H1 (cell line): ENCODE data around the gene COL4A2. TPM values are rescaled to one million over a fixed set of nuclear protein-coding genes. Genes with fewer than 3 reads are reported as not detected.

ENCODE experiments used
- CTCF ChIA-PET: fragments of 300-600 bp; sonication (Branson Sonifier 250); formaldehyde crosslinking; loops from one replicate; lab custom pipeline; 2021; ENCODE audit not compliant: partially characterized antibody; lab: Charles Lee
- POLR2A ChIA-PET: fragments of 300-600 bp; sonication (Branson Sonifier 250); formaldehyde crosslinking; loops from one replicate; lab custom pipeline; 2021; ENCODE audit warnings: inconsistent platforms; ENCODE audit not compliant: partially characterized antibody; lab: Charles Lee
- DNase-seq, 2 experiments: peaks; one replicate each; pipeline versions ENCODE4 v3.0.0 to v3.0.0-alpha.2; 2010 to 2022; ENCODE audit warnings: low spot score in 2 of 2, low read depth in 1 of 2, mixed read lengths in 1 of 2
- FAIRE-seq: peaks from 2 replicates; lab custom pipeline; 2011; peaks lifted over from hg19 to GRCh38; lab: Jason Lieb, UNC
- H2AFZ ChIP-seq: 2 replicates; pipeline ENCODE4 v1.8.1; 2012; ENCODE audit warnings: low read length, inconsistent platforms
- H2AK5ac ChIP-seq: 2 replicates; pipeline ENCODE4 v1.6.1; 2013; ENCODE audit warnings: low read depth, low read length
- H2BK120ac ChIP-seq: replicated peaks from 2 replicates; pipeline ENCODE3; 2013; ENCODE audit warnings: low read depth, low read length, inconsistent platforms
- H2BK12ac ChIP-seq: 2 replicates; pipeline ENCODE4 v1.6.1; 2013; ENCODE audit warnings: low read depth, low read length
- H2BK15ac ChIP-seq: 2 replicates; pipeline ENCODE4 v1.6.1; 2013; ENCODE audit warnings: low read length
- H2BK20ac ChIP-seq: 2 replicates; pipeline ENCODE4 v1.6.1; 2013; ENCODE audit warnings: low read length
- H2BK5ac ChIP-seq: 2 replicates; pipeline ENCODE4 v1.6.1; 2013; ENCODE audit warnings: low read depth, low read length
- H3K14ac ChIP-seq: 2 replicates; pipeline ENCODE4 v1.6.1; 2013; ENCODE audit warnings: inconsistent platforms; ENCODE audit not compliant: insufficient read length
- H3K18ac ChIP-seq: 2 replicates; pipeline ENCODE4 v1.6.1; 2013; ENCODE audit warnings: low read length; ENCODE audit errors: extremely low read depth
- H3K23ac ChIP-seq: 2 replicates; pipeline ENCODE4 v1.6.1; 2013; ENCODE audit warnings: inconsistent platforms; ENCODE audit not compliant: insufficient read length
- H3K23me2 ChIP-seq: 2 replicates; pipeline ENCODE4 v1.6.1; 2013; ENCODE audit warnings: low read depth, low read length
- H3K27ac ChIP-seq: 2 replicates; pipeline ENCODE4 v1.6.1; 2011; ENCODE audit warnings: low read depth, low read length, inconsistent platforms
- H3K27me3 ChIP-seq, 4 experiments: replicated peaks in 1 of 4; 1 replicate in 1 of 4; 2 replicates in 3 of 4; pipeline versions ENCODE4 v1.6.1 to v1.8.1; 2011 to 2013; ENCODE audit warnings: low read length in 3 of 4, mild to moderate bottlenecking in 3 of 4, inconsistent platforms in 2 of 4, mixed read lengths in 2 of 4, moderate library complexity in 1 of 4; ENCODE audit not compliant: control insufficient read depth in 3 of 4, insufficient read depth in 3 of 4; ENCODE audit errors: extremely low read depth in 1 of 4
- H3K36me3 ChIP-seq, 4 experiments: 2 replicates each; pipeline versions ENCODE4 v1.6.1 to v1.8.1; 2011 to 2013; ENCODE audit warnings: mild to moderate bottlenecking in 4 of 4, low read length in 3 of 4, moderate library complexity in 2 of 4, control low read depth in 1 of 4, inconsistent platforms in 1 of 4; ENCODE audit not compliant: insufficient read depth in 4 of 4, control insufficient read depth in 2 of 4
- H3K4ac ChIP-seq: replicated peaks from 2 replicates; pipeline ENCODE3; 2013; ENCODE audit warnings: low read length, low read depth, mixed read lengths, inconsistent platforms; ENCODE audit not compliant: insufficient read length
- H3K4me1 ChIP-seq, 4 experiments: replicated peaks in 1 of 4; 1 replicate in 1 of 4; 2 replicates in 3 of 4; pipeline versions ENCODE4 v1.6.1 to v1.8.1; 2011 to 2013; ENCODE audit warnings: low read length in 3 of 4, inconsistent platforms in 2 of 4, mixed read lengths in 1 of 4; ENCODE audit not compliant: insufficient read depth in 4 of 4, control insufficient read depth in 3 of 4
- H3K4me2 ChIP-seq, 2 experiments: 2 replicates each; pipeline versions ENCODE4 v1.6.1 to v1.8.1; 2011 to 2013; ENCODE audit warnings: low read depth in 2 of 2, low read length in 2 of 2, control low read depth in 1 of 2, inconsistent platforms in 1 of 2, mild to moderate bottlenecking in 1 of 2; ENCODE audit not compliant: insufficient read depth in 1 of 2
- H3K4me3 ChIP-seq, 4 experiments: fragments of 200-600, 300-600 bp in 1 of 4; sonication (generic), shearing (Covaris generic), sonication (Bioruptor Twin) in 1 of 4; 2 replicates each; pipeline versions ENCODE4 v1.5.1 to v1.8.1; 2011 to 2016; ENCODE audit warnings: low read length in 4 of 4, low read depth in 3 of 4, control low read depth in 2 of 4, inconsistent platforms in 2 of 4, mild to moderate bottlenecking in 2 of 4, mixed read lengths in 1 of 4, moderate library complexity in 1 of 4; ENCODE audit not compliant: insufficient read depth in 2 of 4; ENCODE audit errors: extremely low read depth in 1 of 4
- H3K56ac ChIP-seq: replicated peaks from 2 replicates; pipeline ENCODE3; 2013; ENCODE audit warnings: low read depth, mild to moderate bottlenecking, mixed read lengths, low read length, inconsistent platforms; ENCODE audit not compliant: insufficient read length
- H3K79me1 ChIP-seq: 2 replicates; pipeline ENCODE4 v1.6.1; 2013; ENCODE audit warnings: low read depth, low read length, control low read depth
- H3K79me2 ChIP-seq, 2 experiments: 2 replicates each; pipeline versions ENCODE4 v1.6.1 to v1.8.1; 2012 to 2013; ENCODE audit warnings: low read length in 2 of 2, mild to moderate bottlenecking in 2 of 2, inconsistent platforms in 1 of 2; ENCODE audit not compliant: insufficient read depth in 2 of 2, control insufficient read depth in 1 of 2
- H3K9ac ChIP-seq, 4 experiments: replicated peaks in 1 of 4; 1 replicate in 1 of 4; 2 replicates in 3 of 4; pipeline versions ENCODE4 v1.6.1 to v1.8.1; 2011 to 2013; ENCODE audit warnings: low read depth in 3 of 4, low read length in 3 of 4, control low read depth in 2 of 4, mild to moderate bottlenecking in 2 of 4, moderate library complexity in 2 of 4, inconsistent platforms in 1 of 4; ENCODE audit errors: extremely low read depth in 1 of 4
- H3K9me3 ChIP-seq, 2 experiments: 2 replicates each; pipeline versions ENCODE4 v1.6.1 to v1.8.1; 2012 to 2013; ENCODE audit warnings: mild to moderate bottlenecking in 2 of 2, moderate library complexity in 2 of 2, control low read depth in 1 of 2, inconsistent platforms in 1 of 2, low read depth in 1 of 2, low read length in 1 of 2, mixed read lengths in 1 of 2; ENCODE audit not compliant: insufficient read depth in 2 of 2
- H4K20me1 ChIP-seq, 2 experiments: replicated peaks in 1 of 2; 2 replicates each; pipeline versions ENCODE3 to v1.8.1; 2011 to 2013; ENCODE audit warnings: inconsistent platforms in 2 of 2, low read length in 2 of 2, mild to moderate bottlenecking in 1 of 2; ENCODE audit not compliant: insufficient read depth in 2 of 2, control insufficient read depth in 1 of 2
- H4K5ac ChIP-seq: 2 replicates; pipeline ENCODE4 v1.6.1; 2013; ENCODE audit warnings: low read length, low read depth, mixed read lengths, inconsistent platforms; ENCODE audit not compliant: insufficient read length
- H4K8ac ChIP-seq: 2 replicates; pipeline ENCODE4 v1.8.0; 2013; ENCODE audit warnings: mild to moderate bottlenecking, moderate library complexity, low read length, inconsistent platforms; ENCODE audit not compliant: insufficient read depth; ENCODE audit errors: extremely low read depth
- H4K91ac ChIP-seq: replicated peaks from 2 replicates; pipeline ENCODE3; 2013; ENCODE audit warnings: low read length, mixed read lengths, inconsistent platforms; ENCODE audit not compliant: insufficient read length
- BCL11A ChIP-seq, 2 experiments: IDR thresholded peaks; one replicate each; pipeline ENCODE4 v1.6.1; 2011; ENCODE audit warnings: low read depth in 2 of 2, low read length in 2 of 2, mild to moderate bottlenecking in 2 of 2
- CREB1 ChIP-seq: IDR thresholded peaks from 2 replicates; pipeline ENCODE4 v1.6.1; 2012; ENCODE audit warnings: inconsistent platforms
- CTBP2 ChIP-seq: IDR thresholded peaks from 2 replicates; pipeline ENCODE4 v1.7.0; 2011; ENCODE audit warnings: borderline replicate concordance, mild to moderate bottlenecking, moderate library complexity, mixed read lengths, low read length; ENCODE audit not compliant: insufficient read depth, insufficient read length
- KDM1A ChIP-seq: fragments of 200-600, 300-600 bp; sonication (generic); IDR thresholded peaks from 2 replicates; pipeline ENCODE4 v1.7.1; 2016; ENCODE audit warnings: mild to moderate bottlenecking, low read length, borderline replicate concordance
- KDM5A ChIP-seq: fragments of 200-600 bp; IDR thresholded peaks from 2 replicates; pipeline ENCODE4 v1.7.1; 2012; ENCODE audit warnings: mild to moderate bottlenecking, low read length, inconsistent platforms, mixed read lengths
- SRF ChIP-seq: IDR thresholded peaks from 2 replicates; pipeline ENCODE4 v1.6.1; 2011; ENCODE audit warnings: mild to moderate bottlenecking, low read depth, low read length, moderate library complexity
- YY1 ChIP-seq: IDR thresholded peaks from 2 replicates; pipeline ENCODE4 v1.6.1; 2011; ENCODE audit warnings: low read depth, mild to moderate bottlenecking, low read length
- WGBS, 2 experiments: shearing (Covaris generic) in 1 of 2; methylation state at CpG; one replicate each; pipeline versions ENCODE4 v1.1.6 to v1.1.7; 2013 to 2015; ENCODE audit warnings: low lambda C conversion rate in 2 of 2, mixed read lengths in 2 of 2, inconsistent platforms in 1 of 2, low coverage in 1 of 2, missing lambda C conversion rate in 1 of 2; ENCODE audit not compliant: insufficient replicate concordance in 2 of 2, insufficient coverage in 1 of 2, insufficient read length in 1 of 2; ENCODE audit errors: extremely low coverage in 1 of 2, missing lambda C conversion rate in 1 of 2; 5-methylcytosine and 5-hydroxymethylcytosine counted together
- polyA plus RNA-seq, 7 experiments: library from polyadenylated mRNA; depleted of rRNA in 3 of 7; stranded (reverse) in 5 of 7; unstranded in 2 of 7; fragments of >200 nt in 5 of 7; fragments of 200-250 nt in 2 of 7; gene quantifications; 1 replicate in 5 of 7; 2 replicates in 1 of 7; 4 replicates in 1 of 7; pipeline versions ENCODE4 v1.2.1 to v1.2.3, GENCODE V29; 2011 to 2013; ENCODE audit warnings: missing spikeins in 2 of 7, mixed read lengths in 2 of 7
- total RNA-seq: library from RNA; stranded (reverse); fragmentation: NEBNext Ultra II Directional; extraction: Animal tissue kit (Norgen Biotek cat#: 25700); gene quantifications from 2 replicates; pipeline ENCODE4 v1.2.1, GENCODE V29; 2021
- TF ChIP-seq, protein P1 (sequence below): IDR thresholded peaks from 2 replicates; pipeline ENCODE4 v1.6.1; 2012; ENCODE audit warnings: low read length, inconsistent platforms

The COL4A2 gene
- total and polyA plus RNA-seq, 2 of the 8 experiments (the other 6 are each of a cell fraction or from before 2014, with no cell fraction given): 80.4 to 87.3 TPM

DNA sequence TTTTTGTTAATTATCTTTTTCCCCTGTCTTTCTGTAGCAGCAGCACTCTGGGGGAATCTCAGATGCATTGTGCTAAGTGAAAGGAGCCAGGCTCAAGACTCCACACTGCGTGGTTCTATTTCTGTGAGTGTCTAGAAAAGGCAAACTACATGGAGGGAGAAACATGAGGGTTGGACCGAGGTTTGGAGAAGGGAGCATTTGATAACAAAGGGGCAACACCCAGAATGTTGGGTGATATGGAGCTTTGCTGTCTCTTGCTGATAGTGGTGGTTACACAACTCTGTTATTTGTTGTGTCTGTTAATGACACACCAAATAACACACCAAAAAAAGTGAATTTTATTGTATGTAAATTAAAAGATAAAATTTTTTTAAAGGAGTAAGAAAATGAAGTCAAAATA lies 107.8 kb downstream of the COL4A2 start:
- Histone ChIP-seq H3K23me2 (no peaks in the 10 kb centered on the region), H4K91ac (no peak overlapping the region), H3K18ac (no peak overlapping the region), H3K27me3 (no peaks in the 10 kb centered on the region; a peak in 1 of 7 replicates), H3K14ac (no peak overlapping the region), H3K4ac (no peak overlapping the region), H2BK15ac (no peak overlapping the region), H3K9me3 (no peaks in the 10 kb centered on the region), H3K79me2 (no peaks in the 10 kb centered on the region), H4K8ac (no peak overlapping the region), H3K27ac (no peak overlapping the region), H3K9ac (no peak overlapping the region), H3K56ac (no peak overlapping the region), H2AK5ac (no peak overlapping the region), H2BK12ac (no peak overlapping the region), H4K5ac (no peak overlapping the region), H2BK5ac (no peak overlapping the region), H2AFZ (no peak overlapping the region), H2BK20ac (no peak overlapping the region), H3K79me1 (peaks cover 4% of the 10 kb centered on the region; the same call in 1 of the 2 replicates), H3K36me3 (no peaks in the 10 kb centered on the region), H3K4me1 (peaks cover 0 to 3% (median under 1%) of the 10 kb centered on the region in 4 experiments; a peak in 3 of 7 replicates), H3K23ac (no peak overlapping the region), H3K4me3 (no peak overlapping the region), H3K4me2 (no peak overlapping the region), H4K20me1 (no peaks in the 10 kb centered on the region), H2BK120ac (no peak overlapping the region)
- 92% methylated on average over 2 of the region's 2 CpGs; no CpG with 5 or more reads in 1 of the 2 experiments for WGBS, 2 experiments
- ChIA-PET CTCF (interaction anchor here (0.7 to 1.2 kb wide), 2 partner anchors 106 to 480 kb away, joined by 3 to 4 read pairs; no protein-coding TSS in a partner anchor), POLR2A (no interaction called here)
- FAIRE-seq (no peak), DNase-seq (no peak)
- TF ChIP-seq, protein P1, sequence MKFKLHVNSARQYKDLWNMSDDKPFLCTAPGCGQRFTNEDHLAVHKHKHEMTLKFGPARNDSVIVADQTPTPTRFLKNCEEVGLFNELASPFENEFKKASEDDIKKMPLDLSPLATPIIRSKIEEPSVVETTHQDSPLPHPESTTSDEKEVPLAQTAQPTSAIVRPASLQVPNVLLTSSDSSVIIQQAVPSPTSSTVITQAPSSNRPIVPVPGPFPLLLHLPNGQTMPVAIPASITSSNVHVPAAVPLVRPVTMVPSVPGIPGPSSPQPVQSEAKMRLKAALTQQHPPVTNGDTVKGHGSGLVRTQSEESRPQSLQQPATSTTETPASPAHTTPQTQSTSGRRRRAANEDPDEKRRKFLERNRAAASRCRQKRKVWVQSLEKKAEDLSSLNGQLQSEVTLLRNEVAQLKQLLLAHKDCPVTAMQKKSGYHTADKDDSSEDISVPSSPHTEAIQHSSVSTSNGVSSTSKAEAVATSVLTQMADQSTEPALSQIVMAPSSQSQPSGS: no peak
- no peak for TF ChIP-seq CTBP2
- no peak for TF ChIP-seq SRF
- TF ChIP-seq BCL11A (IDR thresholded peaks at IDR 0.05; ENCODE audit: low read depth in 2 of 2, low read length in 2 of 2): no peak
- TF ChIP-seq KDM1A: no peak
- TF ChIP-seq CREB1: no peak
- no peak for TF ChIP-seq YY1
- TF ChIP-seq KDM5A: no peak
